Left ventricle myocardium superior (tissue), 1 donor: ENCODE data around the gene PDE6D. TPM values are rescaled to one million over a fixed set of nuclear protein-coding genes. Genes with fewer than 3 reads are reported as not detected.
"Not testable (repeated sequence)": the region's sequence is repeated elsewhere in the genome, so short reads cannot be mapped to it uniquely, and the experiment has no call there.

Experiments used
- ATAC-seq: fragments of 200-7000 bp; cut with Tn5 transposase; one replicate; pipeline ENCODE4 v1.9.1; 2020; ENCODE audit warnings: mild to moderate bottlenecking, moderate library complexity
- DNase-seq: peaks from one replicate; pipeline ENCODE4 v3.0.0-alpha.2; 2020
- intact Hi-C: fragments of 100-400 bp; cut with micrococcal nuclease; formaldehyde crosslinking; loops from one replicate; pipeline ENCODE4 v1.11.0; 2022
- total RNA-seq: library from RNA; stranded (reverse); fragmentation: NEBNext Ultra II Directional; extraction: Animal tissue kit (Norgen Biotek cat#: 25700); gene quantifications from one replicate; pipeline ENCODE4 v1.2.1, GENCODE V29; 2021
- donor health status: DM: no; HTN: yes; CAD: no; lungs with severe emphysema.

PDE6D gene
- total RNA-seq, 1 donor from 2014 or later = 16.1 TPM

DNA sequence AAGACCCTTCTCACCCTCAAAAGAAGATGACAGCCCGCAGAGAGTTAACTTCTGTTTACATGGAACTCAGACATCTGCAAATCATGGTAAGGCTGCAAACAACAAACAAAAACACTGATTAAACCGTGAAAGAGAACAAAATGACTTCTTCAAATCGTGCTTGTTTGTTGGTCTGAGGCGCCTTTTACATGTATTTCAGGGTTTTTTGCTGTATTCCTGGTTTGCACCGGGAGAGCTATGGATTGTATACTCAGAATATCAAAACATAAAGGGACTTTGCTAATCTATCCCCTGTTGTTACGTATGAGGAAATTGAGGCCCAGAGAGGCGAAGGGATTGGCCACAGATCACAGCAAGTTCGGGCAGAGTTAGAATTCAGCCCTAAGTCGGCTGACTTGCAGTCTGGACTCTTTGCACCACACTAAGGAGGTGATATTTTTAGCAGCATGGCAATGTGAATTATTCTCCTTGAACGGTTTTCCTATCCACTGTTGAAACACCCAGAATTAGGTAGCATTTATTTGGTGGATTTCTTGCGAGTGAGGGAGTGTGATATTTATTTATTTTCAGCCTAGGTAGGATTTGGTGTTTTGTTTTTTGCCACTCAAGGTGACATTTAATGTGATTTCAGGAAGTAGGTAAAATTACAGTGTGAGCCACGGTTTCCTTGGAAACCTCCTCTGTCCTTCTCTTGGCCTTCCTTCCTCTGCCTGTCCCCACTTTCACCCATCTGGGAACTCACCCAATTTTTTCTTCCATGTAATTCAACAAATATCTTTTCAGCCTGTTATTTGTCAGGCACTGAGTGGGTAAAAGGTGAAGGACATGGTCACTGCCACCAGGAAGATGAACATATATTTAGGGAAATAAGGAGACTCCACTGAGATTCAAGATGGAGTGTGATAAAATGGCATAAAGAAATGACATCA lies 980 bp upstream of the PDE6D start:
- intact Hi-C loops = no loop called here
- ATAC-seq (peak; percentile 26), DNase-seq (no peak)

DNA sequence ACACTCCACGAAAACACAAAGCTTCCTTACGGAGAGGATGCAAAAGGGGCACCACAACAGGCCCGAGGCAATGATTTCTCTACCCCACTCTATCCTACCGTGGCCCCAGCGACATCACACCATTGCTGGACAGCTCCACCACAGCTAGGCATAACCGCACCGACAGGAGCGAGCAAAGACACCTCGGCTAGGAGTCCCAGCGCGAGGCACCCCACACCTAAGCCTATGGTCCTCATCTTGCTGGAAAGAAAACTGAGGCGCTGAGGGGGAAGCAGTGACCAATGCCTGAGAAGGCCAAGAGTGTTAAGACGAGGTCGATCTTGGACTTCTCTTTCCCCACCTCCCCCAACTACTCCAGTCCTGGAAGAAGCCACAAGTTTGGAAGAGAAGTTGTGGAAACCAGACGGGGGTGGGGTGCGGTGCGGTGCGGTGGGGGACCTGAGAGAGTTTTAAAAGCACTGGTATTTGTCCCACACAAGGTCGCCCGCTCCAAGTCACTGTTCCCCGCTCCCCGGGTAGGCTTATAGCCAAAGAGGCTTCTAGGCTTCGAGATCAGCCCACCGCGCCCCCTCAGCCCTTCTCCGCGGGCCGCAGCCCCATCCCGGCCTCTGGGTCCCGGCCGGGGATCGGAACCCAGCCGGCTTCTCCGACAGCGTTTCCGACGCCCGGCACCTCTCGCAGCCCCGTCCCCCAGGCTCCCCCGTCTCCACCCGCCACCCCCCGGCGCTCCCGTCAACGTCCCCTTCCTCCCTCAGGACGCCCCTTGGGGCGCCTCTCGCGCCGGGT lies 766 bp downstream of the PDE6D start:
- ATAC-seq = no peak
- intact Hi-C loops = no loop called here
- peak; percentile 32 for DNase-seq

DNA sequence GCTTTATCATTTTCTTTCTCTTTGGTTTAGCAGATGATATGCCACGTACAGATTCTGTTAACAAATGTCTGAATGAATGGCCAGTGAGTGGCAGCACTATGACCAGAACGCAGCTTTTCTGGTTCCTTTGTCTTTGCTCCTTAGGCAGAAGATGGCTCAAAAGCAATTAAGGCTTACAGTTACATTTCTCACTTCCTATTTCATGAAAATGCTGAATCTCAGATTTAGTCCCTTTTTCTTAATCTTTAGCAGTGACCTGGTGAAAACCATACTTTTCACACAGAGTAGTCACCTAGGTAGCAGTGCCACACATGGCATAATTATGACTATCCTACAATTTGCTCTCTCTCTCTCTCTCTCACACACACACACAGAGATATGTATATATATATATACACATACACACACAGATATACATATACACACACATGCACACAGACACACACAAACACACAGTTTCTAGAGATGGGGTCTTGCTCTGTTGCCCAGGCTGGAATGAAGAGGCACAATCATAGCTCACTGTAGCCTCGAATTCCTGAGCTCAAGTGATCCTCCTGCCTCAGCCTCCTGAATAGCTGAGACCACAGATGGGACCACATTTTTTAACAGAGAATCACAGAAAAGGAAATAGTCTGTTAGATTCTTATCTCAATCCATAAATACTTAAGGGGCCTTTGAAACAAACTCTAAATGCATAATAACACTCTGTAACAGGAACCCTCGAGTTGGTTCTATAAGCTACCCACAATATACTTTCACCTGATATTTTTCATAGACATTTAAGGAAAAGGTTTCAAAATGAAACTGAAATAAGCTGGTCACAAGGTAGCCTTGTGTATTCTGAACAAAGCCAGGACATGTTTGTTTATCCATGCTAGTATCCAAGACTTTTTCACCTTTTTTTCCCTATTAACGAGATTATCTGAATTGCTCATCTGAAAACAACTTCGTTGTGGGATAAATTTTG lies 11.6 kb downstream of the PDE6D start:
- DNase-seq = no peak
- ATAC-seq = no peak
- intact Hi-C loops = no loop called here

DNA sequence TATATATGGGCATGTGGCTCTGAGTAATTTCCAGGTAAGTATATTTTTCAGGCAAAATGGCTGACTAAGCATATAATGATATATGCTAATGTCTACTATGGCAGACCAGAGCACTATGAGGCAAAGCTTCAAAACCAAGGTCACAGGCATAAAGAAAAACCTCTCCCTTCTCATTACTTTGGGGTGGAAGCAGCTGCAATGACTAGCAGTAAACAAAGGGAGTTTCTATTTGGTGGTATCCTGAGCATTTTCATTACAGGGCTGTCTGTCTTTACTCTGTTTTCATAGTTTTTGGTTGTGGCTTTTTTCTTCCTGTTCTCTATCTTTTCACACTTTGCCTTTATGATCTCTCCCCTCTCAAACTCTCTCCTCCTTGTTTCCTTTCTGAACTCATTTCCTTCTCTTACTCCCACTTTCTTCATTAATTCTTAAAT lies 15.6 kb downstream of the PDE6D start:
- ATAC-seq (no peak), DNase-seq (no peak)
- intact Hi-C loops = no loop called here

DNA sequence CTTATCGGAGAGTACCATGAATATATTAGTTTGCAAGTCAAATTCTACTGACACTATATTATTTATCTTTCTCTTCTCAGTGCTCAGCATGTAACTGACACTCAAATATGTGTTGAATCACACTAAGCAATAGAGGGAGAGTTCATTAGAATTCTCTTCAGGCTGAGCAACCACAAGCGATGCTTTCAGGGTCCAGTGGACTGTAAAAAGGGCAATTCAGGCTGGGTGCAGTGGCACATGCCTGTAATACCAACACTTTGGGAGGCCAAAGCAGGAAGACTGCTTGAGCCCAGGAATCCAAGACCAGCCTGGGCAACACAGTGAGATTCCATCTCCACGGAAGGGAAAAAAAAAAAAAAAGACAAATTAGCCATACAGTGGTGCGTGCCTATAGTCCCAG lies 16.3 kb downstream of the PDE6D start:
- intact Hi-C loops = no loop called here
- ATAC-seq = no peak
- DNase-seq = no peak

DNA sequence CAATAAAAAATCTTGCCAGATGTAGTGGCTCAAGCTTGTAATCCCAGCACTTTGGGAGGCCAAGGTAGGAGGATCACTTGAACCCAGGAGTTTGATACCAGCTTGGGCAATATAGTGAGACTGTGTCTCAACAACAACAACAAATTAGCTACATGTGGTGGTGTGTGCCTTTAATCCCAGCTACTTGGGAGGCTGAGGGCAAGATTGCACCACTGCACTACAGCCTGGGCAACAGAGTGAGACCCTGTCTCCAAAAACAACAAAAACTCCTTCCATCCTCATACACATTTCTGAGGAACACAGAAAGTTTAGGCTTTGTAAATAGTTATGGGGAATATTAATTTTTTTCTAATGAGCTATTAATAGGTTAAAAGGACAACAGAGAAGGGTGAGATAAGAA lies 17.0 kb downstream of the PDE6D start:
- no peak for ATAC-seq
- intact Hi-C loops = no loop called here

DNA sequence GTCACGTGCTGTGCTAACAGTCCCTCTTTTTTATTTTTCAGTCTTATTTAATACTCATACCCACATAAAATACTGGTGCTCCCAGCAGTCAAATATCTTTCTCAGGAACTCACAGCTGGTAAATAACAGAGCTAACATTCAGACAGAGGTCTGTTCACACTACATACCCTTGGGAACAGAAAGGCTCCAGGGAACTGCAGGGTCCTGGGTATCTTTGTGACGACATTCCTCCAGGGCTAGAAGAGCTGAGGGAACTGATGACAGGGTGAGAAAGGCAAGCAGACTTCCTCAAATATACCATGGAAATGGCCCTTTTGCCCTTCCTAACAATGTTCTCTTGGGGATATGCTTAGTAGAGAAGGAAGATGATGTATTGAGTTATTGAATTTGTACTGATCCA lies 19.3 kb downstream of the PDE6D start:
- ATAC-seq (no peak), DNase-seq (no peak)
- intact Hi-C loops = no loop called here

More for the DNA sequence above, 17.0 kb downstream of the PDE6D start:
- no peak for DNase-seq

DNA sequence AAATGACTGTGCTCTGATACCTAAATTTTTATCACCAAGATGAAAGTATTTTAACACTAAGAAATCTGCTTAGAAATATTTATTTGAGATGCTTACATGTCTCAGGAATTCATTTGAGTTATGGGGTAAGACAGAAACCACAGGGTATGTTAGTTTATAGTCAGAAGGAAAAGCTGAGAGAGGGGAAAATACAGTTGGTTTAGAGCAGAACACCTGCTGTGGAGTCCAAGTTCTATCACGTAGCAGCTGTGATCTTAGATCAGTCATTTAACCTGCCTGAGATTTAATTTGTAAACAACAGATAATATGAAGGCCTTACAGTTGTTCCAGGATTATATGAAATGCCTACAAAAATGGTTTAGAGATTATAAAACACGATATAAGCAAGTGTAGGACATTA lies 29.0 kb downstream of the PDE6D start:
- ATAC-seq = no peak
- DNase-seq = no peak
- intact Hi-C loops = no loop called here

DNA sequence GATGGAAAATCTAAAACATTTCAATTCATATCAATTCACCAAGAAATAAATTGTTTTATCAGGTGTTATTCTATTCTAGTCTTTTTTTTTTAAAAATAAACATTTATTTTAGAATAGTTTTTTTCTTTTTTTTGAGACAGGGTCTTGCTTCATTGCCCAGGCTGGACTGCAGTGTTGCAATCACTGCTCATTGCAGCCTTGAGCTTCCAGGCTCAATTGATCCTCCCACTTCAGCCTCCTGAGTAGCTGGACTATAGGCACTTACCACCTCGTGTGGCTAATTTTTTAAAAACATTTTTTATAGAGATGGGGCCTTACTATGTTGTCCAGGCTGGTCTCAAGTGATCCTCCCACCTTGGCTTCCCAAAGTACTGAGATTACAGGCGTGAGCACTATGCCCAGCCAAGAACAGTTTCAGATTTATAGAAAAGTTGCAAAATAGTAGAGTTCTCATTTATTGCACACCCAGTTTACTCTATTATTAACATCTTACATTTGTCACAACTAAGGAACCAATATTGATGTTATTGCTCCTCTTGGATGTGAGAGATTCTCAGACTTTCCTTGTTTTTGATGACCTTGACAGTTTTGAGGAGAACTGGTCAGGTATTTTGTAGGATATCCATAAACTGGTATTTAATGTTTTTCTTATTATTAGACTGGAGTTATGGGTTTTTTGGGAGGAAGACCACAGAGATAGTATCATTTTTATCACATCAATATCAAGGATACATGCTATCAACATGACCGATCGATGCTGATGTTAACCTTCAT lies 29.9 kb downstream of the PDE6D start:
- intact Hi-C loops = no loop called here
- no peak for ATAC-seq
- no peak for DNase-seq

DNA sequence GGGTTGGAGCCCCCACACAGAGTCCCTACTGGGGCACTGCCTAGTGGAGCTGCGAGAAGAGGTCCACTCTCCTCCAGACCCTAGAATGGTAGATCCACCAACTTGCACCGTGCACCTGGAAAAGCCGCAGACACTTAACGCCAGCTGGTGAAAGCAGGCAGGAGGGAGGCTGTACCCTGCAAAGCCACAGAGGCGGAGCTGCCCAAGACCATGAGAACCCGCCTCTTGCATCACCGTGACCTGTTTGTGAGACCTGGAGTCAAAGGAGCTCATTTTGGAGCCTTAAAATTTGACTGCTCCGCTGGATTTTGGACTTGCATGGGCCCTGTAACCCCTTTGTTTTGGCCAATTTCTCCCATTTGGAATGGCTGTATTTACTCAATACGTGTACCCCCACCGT lies 32.1 kb downstream of the PDE6D start:
- ATAC-seq, intact Hi-C loops, DNase-seq: not testable (repeated sequence)

DNA sequence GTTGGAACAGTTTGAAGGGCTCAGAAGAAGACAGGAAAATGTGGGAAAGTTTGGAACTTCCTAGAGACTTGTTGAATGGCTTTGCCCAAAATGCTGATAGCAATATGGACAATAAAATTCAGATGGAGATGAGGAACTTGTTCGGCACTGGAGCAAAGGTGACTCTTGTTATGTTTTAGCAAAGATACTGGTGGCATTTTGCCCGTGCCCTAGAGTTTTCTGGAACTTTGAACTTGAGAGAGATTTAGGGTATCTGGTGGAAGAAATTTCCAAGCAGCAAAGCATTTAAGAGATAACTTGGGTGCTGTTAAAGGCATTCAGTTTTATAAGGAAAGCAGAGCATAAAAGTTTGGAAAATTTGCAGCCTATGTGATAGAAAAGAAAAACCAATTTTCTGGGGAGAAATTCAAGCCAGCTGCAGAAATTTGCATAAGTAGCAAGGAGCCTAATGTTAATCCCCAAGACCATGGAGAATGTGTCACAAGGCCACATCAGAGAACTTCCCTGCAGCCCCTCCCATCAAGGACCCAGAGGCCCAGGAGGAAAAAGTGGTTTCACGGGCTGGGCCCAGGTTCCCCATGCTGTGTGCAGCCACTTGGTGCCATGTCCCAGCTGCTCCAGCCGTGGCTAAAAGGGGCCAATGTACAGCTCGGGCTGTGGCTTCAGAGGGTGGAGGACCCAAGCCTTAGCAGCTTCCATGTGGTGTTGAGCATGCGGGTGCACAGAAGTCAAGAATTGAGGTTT lies 32.8 kb downstream of the PDE6D start:
- DNase-seq, ATAC-seq, intact Hi-C loops: not testable (repeated sequence)

DNA sequence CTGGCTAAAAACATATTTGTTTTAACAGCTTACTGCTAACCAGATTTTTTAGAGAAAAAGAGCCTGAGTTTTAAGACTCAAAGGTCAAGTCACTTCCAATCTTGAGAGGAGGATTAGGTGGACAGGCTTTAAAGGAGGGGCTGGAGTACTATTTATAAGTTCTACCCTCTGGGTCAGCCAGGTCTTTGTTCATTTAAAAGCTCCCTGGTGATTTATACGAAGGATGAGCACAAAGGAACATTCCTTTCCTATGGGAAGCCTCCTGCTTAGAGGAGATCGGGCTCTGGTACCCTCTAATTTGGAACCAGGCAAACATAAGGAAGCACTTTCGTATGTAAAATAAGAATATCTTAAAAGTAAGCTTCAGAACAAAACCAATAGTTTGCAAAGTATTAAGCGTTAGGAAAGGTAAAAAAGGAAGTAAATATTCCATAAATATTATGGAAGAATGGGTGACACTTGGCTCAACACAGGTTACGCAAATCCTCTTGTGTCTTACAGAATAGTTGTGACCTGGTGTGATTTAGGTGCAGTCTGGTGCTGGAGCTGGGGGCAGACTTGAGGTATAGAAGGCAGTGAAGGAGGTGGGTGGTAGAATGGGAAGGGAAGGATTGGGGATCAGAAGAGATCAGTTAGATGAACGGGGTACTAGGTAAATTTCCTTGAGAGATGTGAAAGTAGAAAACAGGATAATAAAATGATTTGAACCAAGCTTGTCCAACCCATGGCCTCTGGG lies 35.6 kb downstream of the PDE6D start:
- DNase-seq (no peak), ATAC-seq (no peak)
- intact Hi-C loops = no loop called here

DNA sequence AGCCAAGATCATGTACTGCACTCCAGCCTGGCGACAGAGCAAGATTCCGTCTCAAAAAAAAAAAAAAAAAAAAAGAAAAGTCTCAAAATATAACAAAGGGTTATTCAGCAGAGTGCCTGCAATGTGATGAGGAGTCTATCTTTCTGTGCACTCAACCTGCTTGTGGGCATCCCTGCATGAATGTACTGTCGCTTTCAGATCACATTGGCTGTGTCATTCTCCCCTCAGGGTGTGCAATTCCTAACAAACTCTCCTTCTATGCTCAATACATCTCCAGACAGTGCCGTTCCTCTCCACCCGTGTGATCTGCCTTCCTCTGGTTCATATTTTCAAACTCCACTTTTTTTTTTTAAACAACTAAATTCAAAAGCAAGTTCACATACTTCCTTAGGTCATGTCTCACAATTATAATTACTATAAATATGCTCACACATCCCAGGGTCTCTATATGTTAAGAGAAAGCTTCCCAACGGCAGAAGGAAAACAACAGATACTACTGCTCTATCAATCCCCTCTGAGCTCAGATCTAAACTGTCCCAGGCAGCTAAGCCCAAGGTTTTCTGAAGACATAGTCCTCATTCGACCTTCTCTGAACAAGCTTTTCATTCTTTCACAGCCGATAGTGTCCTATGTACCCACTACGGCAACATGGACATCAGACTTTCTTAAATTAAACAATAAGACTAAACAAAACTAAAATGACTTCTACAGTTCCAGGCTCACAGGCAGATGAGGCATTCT lies 37.5 kb downstream of the PDE6D start:
- DNase-seq (no peak), ATAC-seq (no peak)
- intact Hi-C loops = no loop called here

DNA sequence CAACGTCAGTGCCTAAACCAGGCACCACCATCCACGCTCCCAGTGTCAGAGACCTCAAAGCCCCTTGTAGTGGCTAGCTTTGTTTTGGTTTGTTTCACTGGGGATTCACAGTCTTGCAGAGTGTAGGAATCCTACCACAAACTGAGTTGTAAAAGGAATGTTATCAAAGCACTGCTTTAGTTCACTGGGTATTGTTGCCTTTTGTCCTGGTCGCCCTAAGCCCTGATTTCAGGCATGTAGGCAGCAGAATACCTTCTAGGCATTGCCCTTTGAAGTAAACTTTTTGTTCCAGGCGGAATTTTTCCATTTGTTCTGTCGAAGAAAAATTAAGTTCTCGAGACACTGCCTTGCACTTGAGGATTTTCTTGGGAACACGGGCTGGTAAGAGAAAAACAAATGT lies 43.3 kb downstream of the PDE6D start:
- no peak for ATAC-seq
- intact Hi-C loops = no loop called here
- DNase-seq = no peak

DNA sequence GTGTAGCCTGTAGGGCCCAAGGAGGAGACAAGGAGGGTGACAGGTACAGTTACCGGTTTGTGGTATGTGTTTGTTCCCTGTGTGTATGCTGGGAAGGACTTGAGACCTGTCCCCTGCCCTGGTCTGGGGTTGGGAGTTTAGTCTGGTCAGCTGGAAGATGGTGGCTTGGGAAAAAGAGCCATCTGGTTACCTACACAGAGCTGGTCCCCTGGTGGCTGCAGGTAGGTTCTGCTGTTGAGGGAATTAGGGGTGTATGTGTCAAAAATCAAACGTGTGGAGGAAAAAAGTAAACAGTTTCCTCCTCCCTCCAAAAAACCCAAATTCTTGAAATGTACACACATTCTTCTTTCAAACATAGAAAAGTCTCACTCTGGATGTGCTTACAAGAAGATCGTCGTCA lies 48.5 kb downstream of the PDE6D start:
- ATAC-seq = no peak

DNA sequence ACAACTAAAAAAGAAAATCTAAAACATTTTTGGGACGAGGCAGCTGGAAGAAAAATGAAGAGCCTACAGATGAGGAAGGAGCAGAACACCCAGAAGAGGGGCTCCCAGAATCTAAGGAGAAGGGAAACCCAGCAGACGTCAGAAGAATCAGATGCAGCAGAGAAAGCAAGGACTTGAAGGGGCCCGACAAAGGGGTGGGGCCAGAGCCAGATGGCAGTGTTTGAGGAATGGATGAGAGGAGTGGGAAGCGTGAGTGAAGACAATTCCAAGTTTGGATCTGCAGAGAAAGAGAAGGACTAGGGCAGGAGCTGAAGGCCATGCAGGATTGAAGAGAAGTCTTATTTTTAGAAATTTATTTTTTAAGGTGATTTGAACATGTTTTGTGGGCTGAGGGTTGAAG lies 53.5 kb downstream of the PDE6D start:
- DNase-seq (no peak), ATAC-seq (no peak)
- intact Hi-C loops = no loop called here

More for the DNA sequence above, 48.5 kb downstream of the PDE6D start:
- intact Hi-C loops = no loop called here
- DNase-seq = no peak
